WTC11 (cell line): ENCODE results near the gene ZDHHC18. TPM values are rescaled to one million over a fixed set of nuclear protein-coding genes. Genes with fewer than 3 reads are reported as not detected.

Experiments
- ATAC-seq: fragments of 200-7000 bp; cut with Tn5 transposase; 2 replicates; pipeline ENCODE4 v1.10.0; 2021; ENCODE audit warnings: mild to moderate bottlenecking, moderate library complexity
- CTCF ChIA-PET: fragments of 300-600 bp; sonication (Branson Sonifier 250); formaldehyde crosslinking; loops from one replicate; lab custom pipeline; 2021; ENCODE audit warnings: antibody characterized with exemption; lab: Charles Lee
- POLR2A ChIA-PET: fragments of 350-600 bp; sonication (Branson Sonifier 250); formaldehyde crosslinking; loops from one replicate; lab custom pipeline; 2021; ENCODE audit warnings: antibody characterized with exemption; lab: Charles Lee
- DNase-seq: peaks from one replicate; pipeline ENCODE4 v3.0.0; 2021; ENCODE audit warnings: low spot score
- H3K27ac Mint-ChIP-seq: 2 replicates; pipeline ENCODE4 v1.8.0; 2021; ENCODE audit warnings: mixed read lengths
- H3K27me3 Mint-ChIP-seq: 2 replicates; pipeline ENCODE4 v1.8.0; 2021; ENCODE audit warnings: low read depth, mild to moderate bottlenecking, moderate library complexity, mixed read lengths
- H3K36me3 Mint-ChIP-seq: 2 replicates; pipeline ENCODE4 v1.8.0; 2021; ENCODE audit warnings: mixed read lengths
- H3K4me1 Mint-ChIP-seq: 2 replicates; pipeline ENCODE4 v1.8.0; 2022; ENCODE audit warnings: mixed read lengths
- H3K4me3 Mint-ChIP-seq: 2 replicates; pipeline ENCODE4 v1.8.0; 2021; ENCODE audit warnings: mild to moderate bottlenecking, moderate library complexity, mixed read lengths
- H3K9me3 Mint-ChIP-seq: 2 replicates; pipeline ENCODE4 v1.8.0; 2021; ENCODE audit warnings: mixed read lengths
- AR ChIP-seq: fragments of 250-450 bp; sonication (Bioruptor Pico); IDR thresholded peaks from 2 replicates; pipeline ENCODE4 v1.9.0; 2021; ENCODE audit warnings: mild to moderate bottlenecking
- ATF1 ChIP-seq: sonication (generic); formaldehyde crosslinking; IDR thresholded peaks from 2 replicates; pipeline ENCODE4 v1.8.1; 2023; ENCODE audit warnings: mild to moderate bottlenecking, moderate library complexity, missing genetic modification reagents
- FOXJ3 ChIP-seq: sonication (generic); formaldehyde crosslinking; IDR thresholded peaks from 2 replicates; pipeline ENCODE4 v1.9.0; 2021; ENCODE audit warnings: missing genetic modification reagents, mild to moderate bottlenecking, borderline replicate concordance
- GTF2I ChIP-seq: fragments of 250-450 bp; sonication (Bioruptor Pico); conservative IDR thresholded peaks from 2 replicates; pipeline ENCODE4 v1.4.0; 2021; ENCODE audit warnings: mild to moderate bottlenecking
- HMGXB4 ChIP-seq: sonication (generic); formaldehyde crosslinking; IDR thresholded peaks from 2 replicates; pipeline ENCODE4 v1.8.1; 2023; ENCODE audit warnings: mild to moderate bottlenecking, moderate library complexity, missing genetic modification reagents
- NFE2L1 ChIP-seq: sonication (generic); formaldehyde crosslinking; IDR thresholded peaks from 2 replicates; pipeline ENCODE4 v1.8.1; 2023; ENCODE audit warnings: missing genetic modification reagents
- SMAD3 ChIP-seq: sonication (generic); formaldehyde crosslinking; IDR thresholded peaks from 2 replicates; pipeline ENCODE4 v1.8.0; 2022; ENCODE audit warnings: missing genetic modification reagents, mild to moderate bottlenecking, borderline replicate concordance
- TEAD1 ChIP-seq: sonication (generic); formaldehyde crosslinking; IDR thresholded peaks from 2 replicates; pipeline ENCODE4 v1.8.0; 2022; ENCODE audit warnings: mild to moderate bottlenecking, missing genetic modification reagents
- TEAD4 ChIP-seq: sonication (generic); formaldehyde crosslinking; IDR thresholded peaks from 2 replicates; pipeline ENCODE4 v1.8.0; 2022; ENCODE audit warnings: mild to moderate bottlenecking, missing genetic modification reagents
- ZNF121 ChIP-seq: sonication (generic); formaldehyde crosslinking; IDR thresholded peaks from 2 replicates; pipeline ENCODE4 v1.8.0; 2023; ENCODE audit warnings: missing genetic modification reagents
- ZNF423 ChIP-seq: fragments of 250-450 bp; sonication (Bioruptor Pico); IDR thresholded peaks from 2 replicates; pipeline ENCODE4 v2.1.2; 2022; ENCODE audit warnings: mild to moderate bottlenecking, moderate library complexity
- total RNA-seq: library from RNA; stranded (reverse); gene quantifications from 3 replicates; pipeline ENCODE4 v1.2.3, GENCODE V29; 2021
- TF ChIP-seq, protein P1 (sequence below): sonication (generic); formaldehyde crosslinking; IDR thresholded peaks from 2 replicates; pipeline ENCODE4 v1.8.0; 2023; ENCODE audit warnings: missing genetic modification reagents, mild to moderate bottlenecking, borderline replicate concordance
- TF ChIP-seq, protein P2 (sequence below): fragments of 250-450 bp; sonication (Bioruptor Pico); conservative IDR thresholded peaks from 2 replicates; pipeline ENCODE4 v1.9.0; 2021; ENCODE audit warnings: mild to moderate bottlenecking

Gene ZDHHC18
- total RNA-seq, 1 experiment from 2014 or later, result 26.5 TPM

- TF ChIP-seq, protein P1, sequence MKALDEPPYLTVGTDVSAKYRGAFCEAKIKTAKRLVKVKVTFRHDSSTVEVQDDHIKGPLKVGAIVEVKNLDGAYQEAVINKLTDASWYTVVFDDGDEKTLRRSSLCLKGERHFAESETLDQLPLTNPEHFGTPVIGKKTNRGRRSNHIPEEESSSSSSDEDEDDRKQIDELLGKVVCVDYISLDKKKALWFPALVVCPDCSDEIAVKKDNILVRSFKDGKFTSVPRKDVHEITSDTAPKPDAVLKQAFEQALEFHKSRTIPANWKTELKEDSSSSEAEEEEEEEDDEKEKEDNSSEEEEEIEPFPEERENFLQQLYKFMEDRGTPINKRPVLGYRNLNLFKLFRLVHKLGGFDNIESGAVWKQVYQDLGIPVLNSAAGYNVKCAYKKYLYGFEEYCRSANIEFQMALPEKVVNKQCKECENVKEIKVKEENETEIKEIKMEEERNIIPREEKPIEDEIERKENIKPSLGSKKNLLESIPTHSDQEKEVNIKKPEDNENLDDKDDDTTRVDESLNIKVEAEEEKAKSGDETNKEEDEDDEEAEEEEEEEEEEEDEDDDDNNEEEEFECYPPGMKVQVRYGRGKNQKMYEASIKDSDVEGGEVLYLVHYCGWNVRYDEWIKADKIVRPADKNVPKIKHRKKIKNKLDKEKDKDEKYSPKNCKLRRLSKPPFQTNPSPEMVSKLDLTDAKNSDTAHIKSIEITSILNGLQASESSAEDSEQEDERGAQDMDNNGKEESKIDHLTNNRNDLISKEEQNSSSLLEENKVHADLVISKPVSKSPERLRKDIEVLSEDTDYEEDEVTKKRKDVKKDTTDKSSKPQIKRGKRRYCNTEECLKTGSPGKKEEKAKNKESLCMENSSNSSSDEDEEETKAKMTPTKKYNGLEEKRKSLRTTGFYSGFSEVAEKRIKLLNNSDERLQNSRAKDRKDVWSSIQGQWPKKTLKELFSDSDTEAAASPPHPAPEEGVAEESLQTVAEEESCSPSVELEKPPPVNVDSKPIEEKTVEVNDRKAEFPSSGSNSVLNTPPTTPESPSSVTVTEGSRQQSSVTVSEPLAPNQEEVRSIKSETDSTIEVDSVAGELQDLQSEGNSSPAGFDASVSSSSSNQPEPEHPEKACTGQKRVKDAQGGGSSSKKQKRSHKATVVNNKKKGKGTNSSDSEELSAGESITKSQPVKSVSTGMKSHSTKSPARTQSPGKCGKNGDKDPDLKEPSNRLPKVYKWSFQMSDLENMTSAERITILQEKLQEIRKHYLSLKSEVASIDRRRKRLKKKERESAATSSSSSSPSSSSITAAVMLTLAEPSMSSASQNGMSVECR (CRISPR knock-in tag), result no peak
- TF ChIP-seq NFE2L1 (no peak), FOXJ3 (no peak), ZNF121 (no peak), AR (CRISPR knock-in tag) (no peak), GTF2I (no peak), ATF1 (no peak), TEAD1 (CRISPR knock-in tag) (no peak), TEAD4 (no peak)
- TF ChIP-seq, protein P2, sequence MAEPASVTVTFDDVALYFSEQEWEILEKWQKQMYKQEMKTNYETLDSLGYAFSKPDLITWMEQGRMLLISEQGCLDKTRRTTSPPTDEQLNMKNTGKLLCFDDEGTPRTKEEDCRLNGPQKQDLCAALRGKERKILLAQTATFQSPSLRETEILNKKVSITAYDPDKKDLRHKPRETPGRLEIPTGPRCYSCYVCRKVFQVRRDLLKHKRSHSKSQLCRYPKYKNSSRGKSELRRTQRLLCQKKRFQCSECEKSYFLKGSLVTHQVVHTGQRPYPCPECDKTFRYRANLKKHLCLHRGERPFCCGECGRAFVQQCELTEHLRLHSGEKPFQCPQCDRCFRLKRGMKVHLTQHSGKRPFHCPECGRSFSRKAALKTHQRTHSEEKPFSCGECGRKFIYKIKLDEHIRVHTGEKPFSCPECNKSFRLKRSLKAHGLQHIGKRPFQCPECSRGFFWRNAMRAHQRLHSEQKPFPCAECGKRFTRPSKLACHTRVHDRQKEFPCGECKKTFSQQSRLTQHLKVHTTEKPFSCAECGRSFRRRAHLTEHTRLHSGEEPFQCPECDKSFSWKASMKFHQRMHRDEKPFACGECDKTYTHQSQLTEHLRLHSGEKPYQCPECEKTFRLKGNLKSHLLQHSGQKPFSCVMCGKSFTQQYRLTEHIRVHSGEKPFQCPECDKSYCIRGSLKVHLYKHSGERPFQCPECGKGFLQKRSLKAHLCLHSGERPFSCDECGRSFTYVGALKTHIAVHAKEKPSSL (CRISPR knock-in tag), result no peak
Observed at GRCh38 chr1:26848941-26849774, 22.7 kb downstream of the ZDHHC18 start (continued).

DNA sequence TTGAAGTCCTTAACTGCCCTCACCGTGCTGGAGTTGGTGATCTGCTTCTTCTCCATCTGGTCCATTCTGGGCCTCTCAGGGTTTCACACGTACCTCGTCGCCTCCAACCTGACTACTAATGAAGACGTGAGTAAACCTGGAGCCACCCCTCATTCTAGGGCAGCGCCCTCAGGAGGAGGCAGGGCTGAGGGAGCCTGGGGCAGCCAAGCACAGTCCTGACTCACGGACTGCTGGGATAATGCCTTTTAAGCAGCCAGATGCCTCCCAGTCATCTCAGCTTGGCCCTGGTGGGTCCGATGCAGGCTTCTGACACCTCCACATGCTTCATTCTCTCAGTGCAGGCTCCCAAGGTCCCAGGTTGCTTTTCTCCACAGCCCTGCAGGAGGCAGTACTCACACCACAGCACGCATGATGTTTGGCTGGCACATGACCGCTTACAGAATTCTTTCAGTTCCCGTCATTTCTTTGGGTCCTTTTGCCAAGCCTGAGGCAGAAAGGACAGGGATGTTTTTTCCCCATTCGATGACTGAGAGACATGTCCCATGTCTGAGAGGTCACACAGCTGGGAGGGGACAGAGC, 24.7 kb downstream of the ZDHHC18 start:
- Mint-ChIP-seq H3K4me3 (no peak overlapping the region), H3K27ac (no peak overlapping the region; the same call in 1 of the 2 replicates), H3K9me3 (no peaks in the 10 kb centered on the region), H3K36me3 (peaks cover 47% of the 10 kb centered on the region), H3K4me1 (0 out of 2 replicates have a peak, but pooled peaks cover 4% of the 10 kb centered on the region), H3K27me3 (no peaks in the 10 kb centered on the region)
- ChIA-PET CTCF (interaction anchor here (1.3 kb wide), 1 partner anchor 267 kb away, joined by 3 read pairs; no protein-coding TSS in a partner anchor), POLR2A (no interaction called here)
- ATAC-seq, result no peak; the same call in 1 of the 2 replicates
- TF ChIP-seq ZNF121, result no peak
- no peak for DNase-seq

GRCh38 chr1:26852701-26853100, 26.2 kb downstream of the ZDHHC18 start:
- no peak for ATAC-seq
- Mint-ChIP-seq H3K9me3 (no peaks in the 10 kb centered on the region), H3K4me1 (peaks cover 10% of the 10 kb centered on the region), H3K27ac (peak overlapping the region; percentile 5), H3K27me3 (no peaks in the 10 kb centered on the region), H3K4me3 (no peak overlapping the region), H3K36me3 (peaks cover 39% of the 10 kb centered on the region)
- DNase-seq, result no peak
- ChIA-PET POLR2A (no interaction called here), CTCF (no interaction called here)
- TF ChIP-seq SMAD3, result no peak
- no peak for TF ChIP-seq ZNF423
- TF ChIP-seq NFE2L1, result no peak
- TF ChIP-seq HMGXB4 (CRISPR knock-in tag), result no peak
